Measurements from ENCODE around the gene CDC14B.
A peak's percentile ranks its signal among the peaks of the same experiment; 100 is the strongest.

The CDC14B gene

DNA sequence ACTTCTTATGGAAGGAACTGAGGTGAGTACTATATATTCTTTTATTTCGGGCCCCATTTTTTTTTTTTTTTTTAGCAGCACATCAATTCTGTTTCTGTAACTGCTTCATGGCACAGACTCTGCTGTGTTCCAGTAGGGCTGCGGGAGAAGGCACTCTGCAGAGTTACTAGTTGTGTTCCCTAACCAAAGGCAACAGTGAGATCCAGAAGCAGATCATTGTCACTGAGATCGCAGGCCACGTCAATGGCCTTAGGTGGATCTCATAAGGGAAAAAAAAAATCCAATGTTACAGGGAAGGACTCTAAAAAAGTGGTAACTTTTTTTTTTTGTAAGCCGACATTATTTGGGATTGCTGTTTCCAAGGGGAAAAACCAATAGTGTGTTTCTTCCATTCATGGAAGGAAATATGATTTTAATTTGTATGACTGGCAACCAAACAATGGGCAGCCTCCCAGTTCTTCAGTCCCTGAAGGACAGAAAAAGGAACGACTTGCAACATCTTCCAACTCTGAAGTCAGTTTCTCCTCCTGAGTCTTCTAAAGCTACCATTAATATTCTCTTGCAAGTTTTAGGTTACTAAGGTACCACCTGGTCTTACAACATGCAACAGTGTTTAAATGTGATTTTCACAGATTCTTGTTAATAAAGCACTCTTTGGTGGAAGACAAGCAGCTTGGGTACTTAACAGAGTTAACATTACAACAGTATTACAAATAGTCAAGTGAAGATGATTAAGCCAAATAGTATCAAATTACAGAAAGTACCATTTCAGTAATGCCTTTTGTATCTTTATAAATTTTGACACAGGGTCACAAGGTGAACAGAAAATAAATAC lies 116.9 kb downstream of the CDC14B start:
- no peak for DNase-seq (ENCODE audit: low spot score)

DNA sequence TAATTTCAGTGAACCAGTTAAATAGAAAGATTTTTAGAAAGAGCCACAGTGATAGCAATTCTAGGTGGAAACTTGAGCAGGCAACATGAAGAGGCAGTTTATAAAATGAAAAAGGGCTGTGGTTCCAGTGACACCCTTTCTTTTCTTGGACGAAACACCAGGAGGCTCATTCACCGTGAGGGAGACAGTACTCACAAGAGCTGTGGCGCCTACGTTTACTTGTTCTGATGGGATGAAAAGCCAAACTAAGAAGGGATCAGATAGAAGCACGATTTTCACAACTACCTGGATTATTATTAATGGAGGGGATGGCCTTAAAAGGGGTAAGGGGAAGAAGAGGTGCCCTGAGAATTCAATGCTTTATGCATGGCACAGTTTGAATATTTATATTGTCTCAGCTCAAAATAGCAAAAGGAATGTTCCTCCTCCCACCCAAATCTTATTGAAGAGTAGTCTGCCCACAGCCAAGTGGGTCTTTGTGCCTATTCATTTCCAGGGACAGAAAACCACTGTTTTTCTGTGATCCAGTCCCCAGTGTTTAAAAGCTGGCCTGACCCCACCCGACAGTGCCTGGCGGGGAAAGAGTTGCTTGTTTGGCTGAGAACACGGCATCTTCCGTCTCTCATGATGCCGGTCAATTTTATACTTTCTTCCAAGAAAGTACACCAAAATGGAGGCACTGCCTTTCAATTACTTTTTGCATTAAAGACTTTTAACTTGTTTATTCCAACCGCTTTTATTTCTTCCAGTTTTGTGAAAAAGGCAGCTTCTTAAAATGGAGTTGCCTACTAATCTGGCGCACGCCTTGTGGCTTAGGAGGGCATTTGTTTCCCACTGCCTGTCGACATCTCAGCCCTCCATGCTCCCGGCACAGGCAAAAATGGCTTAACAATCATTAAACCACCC lies 117.8 kb downstream of the CDC14B start:
- DNase-seq (ENCODE audit: low spot score) = no peak

DNA sequence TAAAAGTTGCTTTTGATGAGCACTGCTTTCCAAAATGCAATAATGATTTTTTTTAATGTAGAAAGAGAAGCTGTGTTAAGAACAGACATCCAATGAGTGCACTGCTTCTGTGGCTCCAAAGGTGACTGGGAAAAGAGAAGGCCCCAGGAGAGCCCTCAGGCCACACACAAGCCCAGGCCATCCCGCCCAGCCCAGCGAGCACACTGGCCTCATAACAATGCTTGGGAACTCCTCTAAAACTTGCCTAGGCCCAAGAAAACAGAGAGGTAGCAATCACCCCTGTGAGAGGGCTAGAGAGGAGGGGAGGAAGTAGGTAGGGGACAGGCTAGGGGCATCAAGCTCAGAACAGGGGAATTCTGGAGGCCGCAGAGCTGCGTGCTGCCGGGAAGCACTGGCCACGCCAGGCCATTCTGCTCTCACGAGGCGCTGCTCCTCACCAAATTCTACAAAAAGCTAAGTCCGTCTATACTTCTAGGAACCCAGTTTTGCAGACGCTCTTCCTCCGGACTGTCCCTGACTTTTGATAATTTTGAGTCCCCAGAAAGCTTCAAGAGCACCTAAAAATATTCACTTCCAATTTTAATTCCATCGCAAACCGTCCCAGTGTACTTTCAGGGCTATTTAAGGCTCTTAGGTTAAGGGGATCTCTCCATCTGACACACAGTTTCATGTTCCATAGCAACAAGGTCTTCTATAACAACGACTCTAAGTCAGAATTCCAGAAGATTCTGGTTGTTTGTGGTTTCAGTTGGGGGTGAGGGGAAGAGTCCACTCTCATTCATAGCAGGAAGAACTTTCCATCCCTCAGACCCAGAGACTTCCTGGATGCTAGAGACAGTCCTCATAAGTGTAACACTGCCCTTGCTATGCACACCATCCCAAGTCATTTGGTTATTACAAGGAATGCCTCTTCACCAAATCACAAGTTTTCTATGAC lies 118.7 kb downstream of the CDC14B start:
- DNase-seq (ENCODE audit: low spot score) = peak; percentile 42

DNA sequence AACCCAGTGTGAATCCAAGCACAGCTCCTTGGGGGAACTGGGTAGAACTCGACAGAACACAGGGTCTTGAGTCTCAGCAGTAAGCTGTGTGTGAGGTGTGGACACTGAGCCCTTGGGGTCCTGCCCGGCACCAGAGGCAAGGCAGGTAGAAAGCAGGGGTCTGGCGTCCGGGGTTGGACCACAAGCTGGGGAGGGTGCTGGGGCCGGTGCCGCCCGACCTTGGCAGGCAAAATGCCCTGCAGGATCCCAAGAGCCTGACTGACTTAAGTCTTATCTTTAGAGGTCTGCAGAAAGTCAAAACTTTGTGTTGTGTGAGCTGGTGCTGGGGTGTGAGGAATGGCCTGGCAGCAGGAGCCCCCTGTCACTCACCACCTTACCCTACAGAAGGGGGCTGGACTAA lies 120.4 kb downstream of the CDC14B start:
- no peak for DNase-seq (ENCODE audit: low spot score)

DNA sequence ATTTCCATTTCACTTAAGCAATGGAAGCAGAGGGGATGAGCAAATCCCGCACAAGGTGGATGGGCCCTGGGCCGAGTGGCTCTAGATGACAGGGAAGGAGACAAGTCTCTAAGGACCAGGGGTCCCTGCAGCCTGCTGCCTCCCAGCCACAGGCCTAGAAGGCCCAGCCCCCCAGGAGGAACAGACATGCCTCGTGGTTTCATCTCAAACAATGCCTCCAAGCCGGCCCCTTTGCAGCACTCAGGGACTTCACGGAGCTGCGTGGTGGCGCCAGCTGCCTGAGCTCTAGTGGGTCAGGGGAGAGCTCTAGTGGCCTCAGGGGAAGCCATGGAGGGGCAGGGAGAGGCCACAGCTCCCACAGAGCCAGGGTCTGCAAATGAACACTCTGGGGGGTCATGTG lies 120.8 kb downstream of the CDC14B start:
- no peak for DNase-seq (ENCODE audit: low spot score)

DNA sequence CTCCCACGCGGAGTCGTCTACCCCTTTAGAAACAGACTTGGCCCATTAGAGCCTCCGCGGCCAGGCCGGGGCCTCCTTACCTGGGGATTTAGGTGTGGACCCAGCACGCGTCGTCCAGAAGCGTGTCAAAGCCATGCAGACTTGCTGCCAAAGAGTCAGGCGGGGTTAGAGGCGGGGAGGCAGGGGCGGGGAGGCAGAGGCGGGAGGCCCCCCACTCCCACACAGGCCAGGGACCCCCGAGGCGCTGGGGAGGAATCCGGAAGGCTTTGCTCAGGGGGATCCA lies 122.6 kb downstream of the CDC14B start:
- DNase-seq (ENCODE audit: low spot score) = no peak

DNA sequence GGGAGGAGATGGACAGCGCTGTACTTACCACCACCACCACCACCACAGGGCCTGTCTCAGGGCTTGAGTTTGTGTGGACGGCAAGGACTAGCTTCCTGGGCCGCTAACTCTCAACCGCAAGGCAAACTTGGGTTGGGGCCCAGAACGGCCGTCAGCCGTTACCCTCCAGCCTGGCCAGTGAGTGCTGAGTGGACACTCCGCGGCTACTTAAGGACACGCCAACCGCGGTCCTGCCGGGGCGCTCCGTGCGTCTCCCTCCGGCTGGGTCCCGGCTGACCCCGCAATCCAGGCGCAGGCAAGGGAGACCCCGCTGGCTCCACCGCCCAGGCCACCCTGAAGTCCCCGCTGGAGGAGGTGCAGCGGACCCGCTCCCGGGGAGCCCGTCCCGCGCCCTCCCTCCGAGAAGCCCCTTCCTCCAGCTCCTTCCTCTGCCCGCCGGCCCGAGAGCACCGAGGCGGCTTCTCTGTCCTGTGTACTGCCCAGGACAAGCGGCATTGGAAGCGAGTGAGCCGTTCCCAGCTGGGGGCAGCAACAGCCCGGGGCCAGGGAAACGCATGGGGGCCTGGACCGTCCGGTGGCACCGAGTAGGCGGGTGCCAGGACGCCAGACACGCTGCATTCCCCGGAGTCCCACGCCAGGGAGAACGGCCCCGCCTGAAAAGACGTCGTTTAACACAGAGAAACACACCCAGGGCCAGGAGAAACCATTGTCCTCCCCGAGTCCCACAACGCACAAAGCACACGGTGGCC lies 123.1 kb downstream of the CDC14B start:
- DNase-seq (ENCODE audit: low spot score) = no peak

DNA sequence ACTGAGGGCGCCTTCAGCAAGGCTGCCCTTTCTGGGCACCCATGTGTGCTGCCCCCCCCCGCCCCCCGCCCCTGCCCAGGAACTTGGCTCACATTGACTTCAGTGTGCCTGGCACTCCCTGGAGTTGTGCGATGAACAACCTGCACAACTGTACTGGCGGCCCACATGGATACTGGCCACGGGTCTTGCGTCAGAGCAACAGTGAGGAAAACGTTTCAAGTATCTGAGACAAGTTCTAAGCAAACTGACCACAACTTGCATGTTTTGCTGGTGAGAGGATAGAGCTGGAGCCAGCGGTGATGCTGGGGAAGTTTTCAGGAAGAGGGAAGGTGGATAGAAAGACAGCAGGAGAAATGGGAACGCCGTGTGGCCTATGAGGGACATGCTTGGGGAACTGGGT lies 124.3 kb downstream of the CDC14B start:
- DNase-seq (ENCODE audit: low spot score) = no peak

DNA sequence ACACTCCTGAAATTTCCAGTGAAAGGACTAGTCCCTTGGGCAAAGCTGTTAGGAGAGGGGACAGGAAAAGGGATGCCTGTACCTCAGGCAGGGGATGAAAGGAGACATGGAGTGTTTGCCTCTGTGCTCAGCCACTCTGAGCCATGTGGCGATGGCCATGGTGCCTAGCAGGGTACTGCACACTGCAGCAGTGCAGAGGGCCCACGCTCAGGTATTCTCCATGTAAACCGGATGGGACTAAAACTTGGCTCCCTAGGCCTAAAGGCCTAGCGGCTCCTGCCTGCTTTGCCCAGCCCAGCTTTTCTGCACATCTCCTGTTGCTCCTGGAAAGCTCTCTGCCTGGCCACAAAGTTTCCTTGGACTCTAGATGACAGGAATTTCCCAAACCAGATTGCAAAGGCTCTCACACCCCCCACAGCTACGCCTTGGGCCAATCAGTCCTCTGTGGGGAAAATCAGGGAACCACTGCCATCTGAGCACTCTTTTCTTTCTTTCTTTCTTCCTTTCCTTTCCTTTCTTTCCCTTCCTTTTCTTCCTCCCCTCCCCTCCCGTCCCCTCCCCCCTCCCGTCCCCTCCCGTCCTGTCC lies 125.3 kb downstream of the CDC14B start:
- DNase-seq (ENCODE audit: low spot score) = no peak

DNA sequence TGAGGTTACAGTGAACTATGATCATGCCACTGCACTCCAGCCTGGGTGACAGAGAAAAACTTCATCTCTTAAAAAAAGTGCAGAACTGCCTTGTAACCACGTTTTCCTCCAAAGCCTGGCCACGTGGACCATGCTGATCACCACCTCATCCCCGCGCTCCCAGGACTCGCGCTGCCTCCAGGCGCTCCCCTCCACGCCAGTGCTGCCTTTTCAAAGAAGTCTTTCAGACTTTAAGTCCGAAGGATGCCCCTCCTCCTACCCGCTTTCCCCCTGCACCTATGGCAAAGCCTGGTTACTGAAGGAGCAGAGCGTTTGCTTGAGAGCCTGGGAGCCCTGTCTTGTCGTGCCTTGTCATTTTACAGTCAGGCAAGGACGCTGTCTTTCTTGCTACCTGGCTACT lies 125.9 kb downstream of the CDC14B start:
- DNase-seq (ENCODE audit: low spot score) = no peak

DNA sequence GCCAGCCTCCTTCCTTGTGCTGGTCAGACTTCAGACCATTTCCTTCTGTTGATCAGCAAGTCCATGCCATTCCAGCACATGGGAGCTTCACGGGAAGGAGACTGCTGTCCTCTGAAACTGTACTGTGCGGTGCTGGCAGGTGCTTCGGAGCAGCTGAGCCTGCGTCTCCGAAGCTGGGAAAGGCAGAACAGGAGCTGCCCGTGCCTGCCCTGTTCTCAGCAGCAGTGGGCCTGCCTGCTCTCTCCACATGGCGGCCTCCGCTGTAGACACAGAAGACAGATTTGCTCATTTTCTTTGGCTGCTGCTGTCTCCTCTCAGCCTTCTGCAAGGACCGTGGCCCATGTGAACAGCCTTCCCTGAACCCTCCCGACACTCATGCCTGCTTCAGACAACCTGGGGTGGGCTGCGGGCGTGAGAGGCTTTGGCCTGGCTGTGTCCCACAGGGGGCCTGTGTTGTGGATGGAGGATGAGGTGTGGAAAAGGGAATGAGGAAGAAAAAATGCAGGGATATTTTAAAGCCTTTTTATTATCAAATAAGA lies 126.6 kb downstream of the CDC14B start:
- no peak for DNase-seq (ENCODE audit: low spot score)

DNA sequence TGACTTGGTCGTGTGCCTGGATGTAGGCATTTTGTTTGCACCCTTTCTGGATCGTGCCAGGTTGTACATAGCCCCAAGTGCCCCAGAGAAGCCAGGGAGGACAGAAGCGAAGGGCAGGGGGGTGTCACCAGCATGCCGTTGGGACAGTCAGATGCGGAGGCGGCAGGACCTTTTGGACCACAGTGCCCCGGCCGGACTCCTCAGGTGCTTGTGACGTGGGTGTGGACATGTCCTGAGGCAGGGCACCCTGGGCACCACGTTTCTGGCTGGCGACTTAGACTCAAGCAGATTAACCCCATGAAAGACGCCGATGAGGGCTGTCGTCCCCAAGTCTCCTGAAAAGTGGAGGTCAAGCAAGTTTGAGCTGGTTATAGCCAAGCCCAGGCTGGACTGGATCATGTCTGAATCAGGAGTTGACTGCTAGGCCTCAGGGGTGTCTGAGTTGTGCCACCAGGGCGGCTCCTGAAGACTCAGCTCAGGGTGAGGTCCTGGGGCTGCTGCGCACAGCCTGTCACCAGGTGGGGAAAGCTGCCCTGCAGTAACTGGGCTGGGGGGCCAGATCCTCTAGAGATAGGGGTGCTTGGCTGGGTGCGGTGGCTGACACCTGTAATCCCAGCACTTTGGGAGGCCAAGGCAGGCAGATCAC lies 127.6 kb downstream of the CDC14B start:
- no peak for DNase-seq (ENCODE audit: low spot score)

DNA sequence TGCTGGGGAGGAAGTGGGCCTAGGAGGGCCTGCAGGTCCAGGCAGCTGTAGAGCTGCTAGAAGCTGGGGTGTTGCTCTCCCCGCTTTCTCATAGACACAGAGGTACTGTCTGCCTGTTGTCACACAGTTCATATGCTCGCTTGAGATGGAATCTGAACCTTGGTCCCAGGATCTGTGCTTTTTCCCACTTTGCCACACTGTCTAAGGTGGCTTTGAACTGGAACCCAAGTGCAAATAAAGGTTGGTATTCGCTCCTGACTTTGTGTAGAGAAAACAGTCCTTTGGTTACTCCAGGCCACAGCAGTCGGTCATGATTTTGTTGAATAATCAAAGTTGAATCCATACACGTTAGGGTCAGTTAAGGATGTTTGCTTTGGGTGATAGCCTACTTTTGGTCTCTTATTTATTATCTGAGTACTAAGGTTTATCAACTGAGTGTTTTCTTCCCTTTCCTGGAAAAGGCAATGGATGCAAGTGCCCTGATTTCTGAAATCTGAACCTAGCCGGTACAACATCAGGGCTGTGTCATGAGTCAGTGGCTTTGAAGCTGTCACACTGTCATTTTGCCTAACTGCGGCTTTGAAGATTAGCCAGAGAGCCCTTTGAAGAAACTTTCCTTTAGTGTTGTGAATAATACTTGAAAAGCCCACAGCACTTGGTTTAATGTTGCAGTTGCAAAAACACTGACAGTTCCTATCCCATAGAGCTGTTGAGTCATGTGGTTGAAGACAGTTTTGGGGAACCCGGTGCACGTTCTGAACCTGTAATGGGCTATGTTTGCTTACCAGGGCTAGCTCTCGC lies 128.4 kb downstream of the CDC14B start:
- DNase-seq (ENCODE audit: low spot score) = no peak

DNA sequence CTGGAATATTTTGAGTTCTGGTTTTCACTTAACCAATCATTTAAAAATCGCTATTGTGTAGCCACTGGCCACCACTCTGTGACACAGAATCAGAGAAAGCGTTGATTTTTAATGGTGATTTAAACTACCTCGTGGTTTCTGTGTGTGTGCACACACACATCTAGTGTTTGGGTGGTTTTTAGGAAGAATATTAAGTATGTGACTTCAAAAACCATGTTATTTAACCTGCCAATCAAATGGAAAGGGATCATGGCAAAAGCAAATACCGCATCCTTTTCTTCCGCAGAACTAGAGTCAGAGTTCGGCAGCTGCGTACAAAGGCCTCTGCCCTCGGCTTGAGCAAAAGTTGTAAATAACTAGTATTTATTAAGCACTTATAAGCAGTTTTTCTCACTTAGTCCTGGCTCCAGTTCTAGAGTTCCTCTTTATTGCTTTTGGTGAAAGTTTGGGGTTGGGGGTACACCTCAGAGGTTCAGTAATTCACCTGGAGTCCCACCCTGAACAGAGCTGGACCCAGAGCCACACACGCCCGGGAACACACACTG lies 129.0 kb downstream of the CDC14B start:
- no peak for DNase-seq (ENCODE audit: low spot score)

DNA sequence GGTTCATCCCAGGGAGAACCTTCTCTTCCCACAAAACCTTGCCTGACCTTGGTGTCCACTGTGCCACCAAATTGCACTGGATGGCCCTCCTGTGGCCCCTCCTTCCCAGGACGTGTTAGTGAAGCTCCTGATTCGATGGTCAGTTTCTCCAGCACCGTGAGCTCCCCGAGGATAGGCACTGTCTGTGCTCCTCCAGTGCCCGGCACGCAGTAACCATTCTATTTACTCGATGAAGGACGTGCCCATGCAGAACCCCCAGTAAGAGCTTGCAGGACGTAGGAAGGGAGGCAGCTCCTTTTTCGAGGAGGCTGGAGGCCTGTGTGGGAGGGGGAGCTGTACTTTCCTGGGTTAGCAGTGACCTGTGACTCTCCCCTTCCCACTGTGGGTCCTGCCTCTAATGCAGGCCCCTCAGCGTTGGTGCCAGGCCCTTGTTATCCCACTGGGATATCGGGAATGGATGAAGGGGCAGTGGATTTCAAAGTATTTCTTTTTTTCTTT lies 130.1 kb downstream of the CDC14B start:
- DNase-seq (ENCODE audit: low spot score) = no peak

DNA sequence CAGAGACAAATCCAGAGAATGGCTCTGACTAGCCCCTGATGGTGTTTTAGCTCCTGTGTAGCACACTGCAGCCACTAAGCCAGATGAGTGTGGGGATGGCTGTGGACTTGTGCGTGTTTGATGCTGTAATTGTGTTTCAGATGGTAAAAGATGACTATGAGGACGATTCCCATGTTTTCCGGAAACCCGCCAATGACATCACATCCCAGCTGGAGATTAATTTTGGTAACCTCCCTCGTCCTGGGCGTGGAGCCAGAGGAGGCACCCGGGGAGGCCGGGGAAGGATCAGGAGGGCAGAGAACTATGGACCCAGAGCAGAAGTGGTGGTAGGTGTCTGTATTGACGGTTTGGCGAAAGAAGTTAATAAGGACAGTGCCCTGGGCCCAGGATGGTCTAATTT lies 131.7 kb downstream of the CDC14B start:
- no peak for DNase-seq (ENCODE audit: low spot score)

DNA sequence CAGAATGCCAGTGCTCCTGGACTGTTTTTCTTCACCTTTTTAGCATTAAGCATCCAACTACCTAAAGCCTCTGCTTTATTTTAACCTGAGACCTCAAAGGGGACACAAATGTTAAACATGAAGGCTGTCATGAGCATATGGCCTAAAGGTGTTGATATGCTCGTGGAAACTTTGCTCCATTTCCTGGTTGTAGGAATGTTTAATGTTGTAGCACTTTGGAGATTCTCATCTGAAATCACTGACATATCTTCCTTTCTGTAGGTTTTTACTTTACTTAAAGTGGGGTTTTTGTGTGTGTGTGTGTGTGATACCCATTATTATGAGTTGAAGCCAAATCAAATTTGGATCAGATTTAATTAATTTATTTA lies 132.6 kb downstream of the CDC14B start:
- DNase-seq (ENCODE audit: low spot score) = no peak

DNA sequence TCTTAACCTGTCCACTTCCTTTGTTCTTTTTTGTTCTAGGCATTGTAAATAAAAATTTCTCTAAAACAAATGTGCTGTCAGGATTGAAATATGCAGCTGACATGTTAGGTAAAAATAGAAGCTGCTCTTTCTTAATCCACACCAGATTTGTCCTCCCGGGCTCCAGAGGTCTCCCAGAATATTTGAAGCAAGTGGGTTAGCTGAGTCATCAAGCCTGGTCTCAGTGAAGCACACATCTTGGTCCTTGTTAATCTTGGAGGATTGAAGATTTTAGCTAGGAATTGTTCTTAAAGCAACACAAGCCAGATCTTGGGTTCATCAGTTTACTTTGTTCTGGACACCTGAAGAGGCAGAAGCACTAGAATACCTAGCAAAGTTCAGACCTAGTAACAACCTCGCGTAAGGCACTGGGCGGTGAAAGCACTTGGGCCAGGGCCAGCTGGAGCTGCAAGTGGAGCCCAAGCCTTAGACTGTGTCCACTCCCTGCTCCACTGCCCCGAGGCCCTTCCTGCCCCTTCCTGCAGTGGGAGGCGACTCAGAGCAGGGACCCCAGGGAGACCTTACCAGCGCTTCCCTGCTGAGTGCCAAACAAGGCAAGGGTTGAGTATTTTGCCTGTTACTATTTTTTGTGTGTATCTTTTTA lies 133.1 kb downstream of the CDC14B start:
- DNase-seq (ENCODE audit: low spot score) = peak; percentile 31

DNA sequence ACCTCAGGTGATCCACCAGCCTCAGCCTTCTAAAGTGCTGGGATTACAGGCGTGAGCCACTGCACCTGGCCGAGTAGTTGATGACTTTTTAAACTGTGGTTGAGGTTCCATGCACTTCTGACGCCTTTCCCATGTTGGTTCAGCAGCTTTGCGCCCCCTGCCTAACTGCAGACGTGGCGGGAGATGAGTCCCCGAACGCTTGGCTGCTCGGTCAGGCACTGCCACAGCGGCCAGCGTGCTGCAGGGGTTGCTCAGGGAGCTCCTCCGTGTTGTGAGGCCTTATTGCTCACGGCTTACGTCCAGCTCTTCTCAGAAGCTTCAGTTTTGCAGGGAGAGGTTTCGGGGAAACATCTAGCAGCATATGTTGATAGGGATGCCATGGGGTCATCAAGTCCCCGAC lies 134.4 kb downstream of the CDC14B start:
- DNase-seq (ENCODE audit: low spot score) = no peak
